ENCODE measurements around the gene PKMYT1. TPM values are rescaled to one million over a fixed set of nuclear protein-coding genes. Genes with fewer than 3 reads are reported as not detected.

Gene PKMYT1
- total RNA-seq, 4 donors from 2014 or later: 0.81 to 0.88 TPM; not detected in 2

GRCh38 chr16:2985462-2985861, 5.2 kb upstream of the PKMYT1 start:
- Histone ChIP-seq H3K9me3 (no peaks in the 10 kb centered on the region), H3K36me3 (no peaks in the 10 kb centered on the region), H3K4me3 (replicated peaks in 1 of 3) (no peak overlapping the region), H3K27ac (peak overlapping the region in 1 of 3 donors; percentile 47), H3K4me1 (peaks cover 3 to 10% of the 10 kb centered on the region in 2 donors), H3K27me3 (no peaks in the 10 kb centered on the region)
- DNase-seq: peak in 1 of 2 donors; percentile 21
- intact Hi-C loops (cut with DNase I): no loop called here
- no peak for TF ChIP-seq CTCF (IDR thresholded peaks at IDR 0.05)
- TF ChIP-seq POLR2A (IDR thresholded peaks at IDR 0.05): no peak
- WGBS, 2 donors: 64 to 77% methylated on average over 5 to 9 of the region's 9 CpGs

GRCh38 chr16:2983706-2984136, 3.5 kb upstream of the PKMYT1 start:
- H3K27me3 ChIP-seq: no peaks in the 10 kb centered on the region
- peak; percentile 78 to 83 for DNase-seq
- 11 to 26% methylated on average over 13 to 17 of the region's 42 CpGs for WGBS, 2 donors
- TF ChIP-seq CTCF (IDR thresholded peaks at IDR 0.05) (peak; percentile 51 to 99 (median 93)), POLR2A (IDR thresholded peaks at IDR 0.05) (peak in 1 of 2 donors; percentile 5)
- H3K27ac ChIP-seq: no peak overlapping the region
- intact Hi-C loops (cut with DNase I): no loop called here
- no peaks in the 10 kb centered on the region for H3K9me3 ChIP-seq
- H3K4me1 ChIP-seq: peaks cover 8 to 17% of the 10 kb centered on the region in 2 donors
- H3K36me3 ChIP-seq: no peaks in the 10 kb centered on the region
- peak overlapping the region in 1 of 3 donors; percentile 1 for H3K4me3 ChIP-seq (replicated peaks in 1 of 3)

GRCh38 chr16:2982402-2982801, 2.2 kb upstream of the PKMYT1 start:
- no peaks in the 10 kb centered on the region for H3K27me3 ChIP-seq
- no peak overlapping the region for H3K27ac ChIP-seq
- intact Hi-C loops (cut with DNase I): no loop called here
- H3K4me1 ChIP-seq: peaks cover 8 to 22% of the 10 kb centered on the region in 2 donors
- no peak overlapping the region for H3K4me3 ChIP-seq (replicated peaks in 1 of 3)
- H3K36me3 ChIP-seq: no peaks in the 10 kb centered on the region
- TF ChIP-seq POLR2A (IDR thresholded peaks at IDR 0.05) (no peak), CTCF (IDR thresholded peaks at IDR 0.05) (no peak)
- DNase-seq: no peak
- no peaks in the 10 kb centered on the region for H3K9me3 ChIP-seq
- WGBS, 2 donors: 85 to 88% methylated on average over 5 of the region's 5 CpGs

GRCh38 chr16:2981899-2982250, 1.6 kb upstream of the PKMYT1 start:
- DNase-seq: no peak
- intact Hi-C loops (cut with DNase I): no loop called here
- H3K4me3 ChIP-seq (replicated peaks in 1 of 3): no peak overlapping the region
- H3K27me3 ChIP-seq: no peaks in the 10 kb centered on the region
- peaks cover 8 to 24% of the 10 kb centered on the region in 2 donors for H3K4me1 ChIP-seq
- TF ChIP-seq POLR2A (IDR thresholded peaks at IDR 0.05): no peak
- TF ChIP-seq CTCF (IDR thresholded peaks at IDR 0.05): no peak
- H3K27ac ChIP-seq: no peak overlapping the region
- H3K36me3 ChIP-seq: no peaks in the 10 kb centered on the region
- 75 to 84% methylated on average over 4 of the region's 4 CpGs for WGBS, 2 donors
- no peaks in the 10 kb centered on the region for H3K9me3 ChIP-seq

- no peak for DNase-seq
- Histone ChIP-seq H3K4me1 (peaks cover 8 to 24% of the 10 kb centered on the region in 2 donors), H3K4me3 (replicated peaks in 1 of 3) (no peak overlapping the region), H3K36me3 (no peaks in the 10 kb centered on the region), H3K27me3 (no peaks in the 10 kb centered on the region), H3K27ac (no peak overlapping the region), H3K9me3 (no peaks in the 10 kb centered on the region)
- intact Hi-C loops (cut with DNase I): no loop called here
- WGBS, 2 donors: 54 to 58% methylated on average over 32 to 33 of the region's 33 CpGs
- TF ChIP-seq CTCF (IDR thresholded peaks at IDR 0.05): no peak
- no peak for TF ChIP-seq POLR2A (IDR thresholded peaks at IDR 0.05)
These were observed 1.1 kb upstream of the PKMYT1 start for GRCh38 chr16:2981177-2981898.

Data from thyroid gland (tissue), 4 donors.